Stimulated activated CD8-positive, alpha-beta memory T cell treated with anti-CD3 and anti-CD28 coated beads, Interleukin-15, amount 100 ng/mL, for 1 hour (primary cell): ENCODE measurements around the gene SLC13A4.
"Not testable (repeated sequence)": the region's sequence is repeated elsewhere in the genome, so short reads cannot be mapped to it uniquely, and the experiment has no call there.

Source experiments
- DNase-seq: peaks from one replicate; pipeline ENCODE4 v3.0.0-alpha.2; 2020; ENCODE audit warnings: low read depth

Gene SLC13A4

DNA sequence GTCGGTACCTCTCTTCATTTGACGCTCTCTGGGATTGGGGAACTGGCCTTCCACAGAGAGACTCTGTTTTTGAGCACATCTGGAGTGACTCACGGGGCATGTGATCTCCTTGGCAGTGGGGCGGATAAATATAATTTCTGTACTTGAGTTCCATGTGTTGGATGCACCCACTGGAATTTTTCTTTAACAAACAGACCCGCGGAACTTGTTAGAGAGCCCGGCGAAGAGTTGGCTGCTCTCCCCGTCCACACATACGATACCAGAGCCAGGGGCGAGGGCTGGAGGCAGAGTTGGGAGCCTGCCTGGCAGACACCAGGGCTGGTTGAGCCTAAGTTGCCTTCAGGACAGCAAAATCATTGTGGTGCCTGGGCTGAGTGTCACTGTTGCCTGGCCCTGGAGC is 20.8 kb upstream of the SLC13A4 start, which contains the start of gene FAM180A:
Gene FAM180A, minus strand, starts transcription at position 44 of the 400 bp plus-strand sequence. CDS start 233 bp downstream, outside the sequence.
- no peak for DNase-seq

- DNase-seq = no peak
Observed at GRCh38 chr7:135747366-135747765, 19.4 kb upstream of the SLC13A4 start.

GRCh38 chr7:135745703-135746312 is 17.8 kb upstream of the SLC13A4 start:
- DNase-seq = no peak

DNA sequence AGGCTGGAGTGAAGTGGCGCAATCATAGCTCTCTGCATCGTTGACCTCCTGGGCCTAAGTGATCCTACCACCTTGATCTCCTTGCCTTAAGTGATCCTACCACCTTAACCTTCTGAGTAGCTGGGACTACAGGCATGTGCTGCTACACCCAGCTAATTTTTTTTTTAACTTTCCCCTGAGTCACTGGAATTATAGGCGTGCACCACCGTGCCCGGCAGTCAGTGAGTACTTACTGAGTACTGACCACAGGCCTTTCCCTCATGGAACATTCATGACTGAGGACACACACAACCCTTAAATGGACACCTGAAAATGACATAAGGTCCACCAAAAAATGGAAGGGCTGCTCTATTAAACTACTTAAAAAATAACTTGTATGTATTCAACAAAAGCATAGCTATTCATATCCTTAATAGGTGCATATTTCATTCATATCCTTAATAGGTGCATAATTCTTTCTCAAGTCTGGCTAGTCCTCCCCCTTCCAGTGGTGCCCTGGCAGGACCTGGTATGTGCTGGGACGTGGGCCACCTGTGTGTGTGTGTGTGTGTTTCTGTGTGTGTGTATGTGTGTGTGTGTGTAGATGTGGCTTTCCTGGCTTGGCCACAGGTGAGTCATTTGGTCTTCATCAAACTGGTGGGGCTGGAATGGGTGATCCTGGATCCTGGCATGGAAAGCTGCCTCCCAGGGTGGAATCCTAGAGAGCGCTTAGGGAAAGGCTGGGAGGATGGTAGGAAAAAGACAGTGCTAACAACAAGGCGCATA is 17.1 kb upstream of the SLC13A4 start:
- no peak for DNase-seq

DNA sequence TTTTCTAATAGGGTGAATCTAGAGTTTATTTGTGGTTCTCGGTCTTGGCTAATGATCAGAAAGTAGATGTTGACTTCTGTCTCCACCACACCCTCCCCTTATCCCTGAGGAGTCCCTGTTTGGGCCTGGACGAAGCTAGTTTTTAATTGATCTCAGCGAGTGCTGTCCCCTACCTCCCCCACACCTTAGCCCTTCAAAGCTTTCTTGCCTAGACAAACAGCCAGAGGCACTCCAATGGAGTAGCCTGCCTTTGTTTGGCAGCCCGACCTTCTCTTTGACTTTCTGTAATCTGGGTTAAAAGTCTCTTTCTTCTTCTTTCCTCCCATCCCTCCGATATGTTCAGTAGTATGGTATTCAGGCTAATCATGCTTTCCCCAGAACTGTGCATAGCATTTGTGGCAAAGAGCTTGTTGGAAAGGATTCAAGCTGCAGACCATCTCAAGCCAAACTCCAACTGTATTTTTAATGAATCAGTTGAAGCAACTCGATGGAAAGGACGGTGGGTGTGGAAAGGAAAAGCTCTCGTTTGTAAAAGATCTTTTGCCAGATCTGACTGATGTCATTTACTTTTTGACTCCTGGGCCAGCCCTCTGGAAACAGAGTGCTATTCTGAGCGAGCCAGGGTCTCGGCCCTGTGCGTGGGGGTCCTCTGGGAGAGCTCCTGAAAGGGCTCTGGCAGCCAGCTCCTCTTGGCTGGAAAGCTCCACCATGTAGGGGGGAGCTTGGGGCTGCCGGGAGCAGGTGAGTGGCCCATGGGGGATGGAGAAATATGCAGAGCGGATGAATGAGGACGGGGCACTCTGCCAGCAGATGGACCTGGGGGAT is 16.1 kb upstream of the SLC13A4 start:
- DNase-seq = no peak

DNA sequence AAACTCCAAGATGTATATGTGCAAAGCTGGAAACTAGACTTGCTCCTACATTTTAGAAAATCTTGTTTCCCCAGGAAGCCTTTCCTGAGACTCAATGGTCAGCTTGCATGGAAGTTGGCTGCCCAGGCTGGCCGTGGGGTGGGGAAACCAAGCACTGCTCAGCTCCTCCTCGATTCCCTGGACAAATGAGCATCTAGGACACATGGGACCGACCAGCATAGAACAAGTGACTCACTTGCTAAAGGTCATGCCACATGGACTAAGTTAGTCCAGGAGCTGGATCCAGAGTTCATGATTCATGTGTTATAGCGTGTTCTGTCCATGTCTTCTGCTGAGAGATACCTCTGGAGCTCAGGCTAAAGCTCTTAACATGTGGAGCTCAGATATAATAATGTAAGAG is 14.4 kb upstream of the SLC13A4 start:
- DNase-seq = no peak

GRCh38 chr7:135741905-135742304 is 13.9 kb upstream of the SLC13A4 start:
- DNase-seq = no peak

DNA sequence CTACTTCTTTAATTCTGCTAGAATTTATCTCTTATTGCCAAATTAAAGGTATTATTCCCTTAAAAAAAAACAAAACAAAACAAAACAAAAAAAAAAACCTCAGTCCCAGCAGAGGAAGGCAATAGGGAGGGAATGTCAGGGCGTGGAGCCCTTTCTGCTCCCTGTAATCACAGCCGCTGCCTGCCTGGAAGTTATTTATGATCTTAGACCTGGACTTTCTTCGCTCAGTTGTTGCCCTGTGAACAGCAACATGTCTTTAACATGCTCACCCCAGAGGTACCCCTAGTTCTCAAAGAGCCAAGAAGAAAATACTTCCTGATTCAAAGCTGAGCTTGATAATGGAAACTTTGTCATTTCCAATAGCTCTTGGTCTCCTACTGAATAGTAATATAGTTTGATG is 12.9 kb upstream of the SLC13A4 start:
- DNase-seq = no peak

- DNase-seq = not testable (repeated sequence)
Observed at GRCh38 chr7:135737306-135737647, 9.3 kb upstream of the SLC13A4 start.

DNA sequence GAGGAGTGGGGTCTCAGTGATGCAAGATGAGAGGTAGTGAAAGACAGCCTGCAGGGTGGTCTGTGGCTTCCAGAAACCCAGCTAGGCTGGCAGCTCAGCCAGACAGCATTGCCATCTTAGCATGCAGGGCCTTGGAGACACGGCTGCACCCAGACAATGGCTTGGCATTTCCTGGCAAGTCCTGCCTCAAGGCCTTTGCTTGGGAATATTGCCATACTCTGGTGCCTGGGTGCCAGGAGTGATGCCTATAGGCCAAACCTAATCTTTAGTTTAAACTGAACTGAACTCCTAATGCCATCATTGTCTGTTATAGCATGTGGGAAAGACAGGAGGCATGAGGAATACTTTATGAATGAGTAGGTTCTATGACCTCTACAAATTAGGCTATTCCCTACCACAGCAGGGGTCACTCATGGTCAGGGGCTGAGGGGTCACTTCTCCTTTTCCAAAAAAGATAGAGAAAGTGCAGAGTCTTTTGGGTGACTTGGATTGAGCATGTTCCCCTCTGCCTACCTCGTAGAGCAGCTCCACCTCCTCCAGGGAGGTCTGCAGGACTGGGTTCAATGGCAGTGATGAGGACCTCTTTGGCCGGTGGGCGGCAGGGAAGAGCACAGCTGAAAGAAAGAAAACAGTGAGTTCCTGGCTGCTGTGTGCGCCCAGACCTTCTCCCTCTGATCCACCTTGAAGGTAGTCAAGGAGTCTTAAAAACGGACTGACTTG is 8.8 kb upstream of the SLC13A4 start:
- DNase-seq = no peak

DNA sequence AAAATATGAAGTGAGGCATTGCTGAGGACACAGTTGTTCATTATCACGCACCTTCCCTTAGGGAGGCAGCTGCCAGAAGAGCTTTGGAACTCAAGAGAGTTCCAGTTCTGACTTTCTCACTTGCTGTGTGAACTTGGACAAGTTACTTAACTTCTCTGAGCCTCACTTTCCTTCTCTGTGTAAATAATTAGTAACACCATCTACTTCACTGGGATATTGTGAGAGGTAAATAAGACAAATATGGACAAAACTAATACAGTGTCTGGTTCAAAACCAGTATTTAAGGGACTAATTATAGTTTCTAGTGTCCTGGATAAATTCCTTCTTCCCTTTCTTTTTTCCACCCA is 6.3 kb upstream of the SLC13A4 start:
- DNase-seq = no peak

DNA sequence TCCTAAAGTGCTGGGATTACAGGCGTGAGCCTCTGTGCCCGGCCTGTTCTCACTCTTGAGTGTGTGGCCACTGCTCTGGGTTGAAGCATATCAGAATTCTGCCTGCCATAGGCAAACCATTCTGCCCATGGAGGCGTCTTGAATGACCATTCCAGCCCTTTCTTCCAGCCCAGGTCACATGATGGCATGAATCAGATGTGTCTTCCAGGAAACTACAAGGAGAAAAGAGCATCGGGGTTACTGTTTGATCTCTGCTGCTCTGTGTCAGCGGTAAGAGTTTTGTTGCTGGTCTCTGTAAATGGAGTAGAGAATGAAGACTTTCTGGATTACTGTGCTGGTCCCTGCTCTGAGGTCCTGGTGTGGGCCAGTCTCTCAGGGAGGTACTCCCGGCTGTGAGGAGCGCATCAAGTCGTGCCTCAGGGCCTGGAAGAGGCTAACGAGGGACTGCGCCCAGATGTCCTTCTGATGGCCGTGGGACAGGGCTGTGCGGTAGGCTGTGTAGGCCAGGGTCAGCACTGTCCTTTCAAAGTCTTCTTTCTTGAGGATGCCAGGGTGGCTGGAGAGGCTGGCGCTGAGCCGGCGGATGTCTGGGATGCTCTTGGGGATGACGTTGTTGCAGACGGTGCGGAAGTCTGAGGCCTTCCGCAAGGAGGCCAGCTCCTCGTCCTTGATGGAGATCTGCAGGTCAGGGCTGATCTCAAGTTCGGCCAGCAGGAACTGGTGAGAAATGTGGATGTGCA is 5.8 kb upstream of the SLC13A4 start:
- DNase-seq = no peak

GRCh38 chr7:135731131-135731530 is 3.1 kb upstream of the SLC13A4 start:
- DNase-seq = no peak

- DNase-seq = no peak
Observed at GRCh38 chr7:135729230-135729629, 1.2 kb upstream of the SLC13A4 start.

GRCh38 chr7:135726911-135727673 is 894 bp downstream of the SLC13A4 start:
- DNase-seq = no peak

DNA sequence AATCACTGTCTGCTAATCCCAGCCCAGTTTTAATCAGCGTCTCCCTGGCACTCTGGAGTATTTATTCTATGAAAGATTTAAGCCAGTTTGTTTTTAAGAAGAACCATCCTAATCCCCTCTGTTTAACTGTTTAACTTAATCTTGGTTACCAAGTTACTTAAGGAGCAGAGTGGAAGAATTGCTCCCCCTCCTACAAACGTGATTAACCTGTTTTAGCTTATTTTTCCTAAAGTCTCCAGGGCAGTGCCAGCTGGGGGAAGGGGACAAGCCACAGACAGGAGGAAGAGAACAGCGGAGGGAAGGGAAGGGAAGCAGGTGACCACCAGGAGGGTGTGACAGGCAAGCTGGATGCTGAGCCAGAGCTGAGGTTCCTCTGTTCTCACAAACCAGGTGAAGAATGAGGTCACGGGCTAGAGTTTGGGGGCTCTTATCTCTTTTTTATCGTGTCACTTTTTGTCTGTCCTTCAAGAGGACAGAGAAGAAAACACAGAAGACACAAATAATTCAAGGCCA is 1.7 kb downstream of the SLC13A4 start:
- no peak for DNase-seq

- DNase-seq = no peak
Observed at GRCh38 chr7:135723411-135723810, 4.6 kb downstream of the SLC13A4 start.

DNA sequence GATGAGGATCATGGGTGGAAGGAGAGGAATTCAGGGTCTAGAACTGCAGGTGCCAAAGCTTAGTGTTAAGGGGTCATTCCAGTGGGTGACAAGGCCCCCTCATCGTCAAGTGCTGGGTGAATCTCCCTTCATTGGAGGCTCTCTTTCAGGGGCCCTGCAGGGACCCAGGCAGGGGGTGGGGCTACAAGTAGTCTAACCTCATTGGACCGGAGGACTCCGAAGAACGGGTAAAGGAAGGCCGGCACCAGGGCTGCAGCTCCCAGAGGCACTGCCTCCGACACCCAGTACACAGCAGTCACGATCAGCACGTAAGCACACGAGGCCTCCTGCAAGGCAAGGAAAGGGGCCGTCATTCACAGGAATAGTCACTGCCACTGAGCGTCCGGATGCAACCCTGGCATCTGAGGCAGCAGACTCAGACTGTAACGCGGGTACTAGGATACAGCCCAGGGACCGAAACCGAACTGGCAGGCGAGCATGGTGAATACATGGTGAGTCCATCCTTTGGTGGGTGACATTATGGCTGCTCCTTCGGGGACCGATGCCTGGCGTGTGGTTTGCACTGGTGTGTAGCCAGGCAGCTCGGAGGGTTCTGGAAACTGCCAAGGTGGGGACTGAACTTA is 6.7 kb downstream of the SLC13A4 start:
- no peak for DNase-seq

GRCh38 chr7:135719688-135720087 is 8.3 kb downstream of the SLC13A4 start:
- no peak for DNase-seq

- no peak for DNase-seq
Observed at GRCh38 chr7:135718794-135719437, 9.1 kb downstream of the SLC13A4 start.
